H1 (cell line): ENCODE data around the gene KLF16. TPM values are rescaled to one million over a fixed set of nuclear protein-coding genes. Genes with fewer than 3 reads are reported as not detected.

ENCODE experiments used
- CTBP2 ChIP-seq: IDR thresholded peaks from 2 replicates; pipeline ENCODE4 v1.7.0; 2011; ENCODE audit warnings: borderline replicate concordance, mild to moderate bottlenecking, moderate library complexity, mixed read lengths, low read length; ENCODE audit not compliant: insufficient read depth, insufficient read length
- HDAC6 ChIP-seq: IDR thresholded peaks from one replicate; pipeline ENCODE4 v1.7.1; 2012; ENCODE audit warnings: low read depth, mild to moderate bottlenecking, inconsistent platforms, low read length, moderate library complexity
- KDM5A ChIP-seq: fragments of 200-600 bp; IDR thresholded peaks from 2 replicates; pipeline ENCODE4 v1.7.1; 2012; ENCODE audit warnings: mild to moderate bottlenecking, low read length, inconsistent platforms, mixed read lengths
- RFX5 ChIP-seq: IDR thresholded peaks from 2 replicates; pipeline ENCODE4 v1.6.1; 2011; ENCODE audit warnings: low read depth, low read length, improper control_type of control experiment, borderline replicate concordance
- SAP30 ChIP-seq: fragments of 300-600 bp; sonication (generic); IDR thresholded peaks from 2 replicates; pipeline ENCODE4 v1.7.1; 2012; ENCODE audit warnings: low read length, moderate library complexity, mild to moderate bottlenecking, inconsistent platforms; ENCODE audit not compliant: insufficient read depth, insufficient replicate concordance
- SP4 ChIP-seq: IDR thresholded peaks from 2 replicates; pipeline ENCODE4 v1.6.1; 2012; ENCODE audit warnings: low read length, inconsistent platforms
- polyA plus RNA-seq, 7 experiments: library from polyadenylated mRNA; depleted of rRNA in 3 of 7; stranded (reverse) in 5 of 7; unstranded in 2 of 7; fragments of >200 nt in 5 of 7; fragments of 200-250 nt in 2 of 7; gene quantifications; 1 replicate in 5 of 7; 2 replicates in 1 of 7; 4 replicates in 1 of 7; pipeline versions ENCODE4 v1.2.1 to v1.2.3, GENCODE V29; 2011 to 2013; ENCODE audit warnings: missing spikeins in 2 of 7, mixed read lengths in 2 of 7
- total RNA-seq: library from RNA; stranded (reverse); fragmentation: NEBNext Ultra II Directional; extraction: Animal tissue kit (Norgen Biotek cat#: 25700); gene quantifications from 2 replicates; pipeline ENCODE4 v1.2.1, GENCODE V29; 2021
- TF ChIP-seq, protein P1 (sequence below): fragments of 300-600 bp; sonication (generic); IDR thresholded peaks from 2 replicates; pipeline ENCODE4 v1.7.1; 2012; ENCODE audit warnings: low read length, moderate library complexity, mild to moderate bottlenecking, inconsistent platforms; ENCODE audit not compliant: insufficient replicate concordance
- TF ChIP-seq, protein P2 (sequence below): IDR thresholded peaks from 2 replicates; pipeline ENCODE4 v1.6.1; 2011; ENCODE audit warnings: low read length, improper control_type of control experiment
- TF ChIP-seq, protein P3 (sequence below): IDR thresholded peaks from 2 replicates; pipeline ENCODE4 v1.6.1; 2011; ENCODE audit warnings: low read depth, mild to moderate bottlenecking, low read length; ENCODE audit not compliant: insufficient read depth

The KLF16 gene
- total and polyA plus RNA-seq, 2 of the 8 experiments (the other 6 are each of a cell fraction or from before 2014, with no cell fraction given) = 14.3 to 45.9 TPM

DNA sequence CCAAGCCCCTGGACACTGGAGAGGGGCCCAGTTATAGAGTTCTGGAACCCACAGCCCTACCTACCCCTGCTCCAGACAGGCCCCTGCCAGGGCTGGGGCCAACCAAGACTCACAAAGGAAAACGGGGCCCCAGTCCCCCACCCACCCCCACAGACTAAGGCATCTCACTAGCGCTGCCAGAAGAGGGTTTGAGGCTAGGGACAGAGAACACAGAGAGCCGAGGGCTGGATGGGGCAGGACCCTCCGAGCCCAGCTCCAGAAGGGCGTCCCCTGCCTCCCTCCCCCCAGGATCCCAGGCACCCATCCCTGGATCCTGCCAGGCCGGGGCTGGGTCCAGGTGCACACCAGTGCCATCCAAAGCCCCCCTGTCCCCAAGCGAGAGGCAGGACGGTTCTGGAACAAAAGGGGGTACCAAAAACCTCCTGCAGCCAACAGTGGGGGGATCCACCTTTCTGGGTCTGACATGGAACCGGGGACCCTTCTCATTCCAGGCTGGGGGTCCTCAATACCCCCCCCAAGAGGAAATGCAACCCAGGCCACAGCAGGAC is 10.7 kb downstream of the KLF16 start (continued):
- TF ChIP-seq, protein P1, sequence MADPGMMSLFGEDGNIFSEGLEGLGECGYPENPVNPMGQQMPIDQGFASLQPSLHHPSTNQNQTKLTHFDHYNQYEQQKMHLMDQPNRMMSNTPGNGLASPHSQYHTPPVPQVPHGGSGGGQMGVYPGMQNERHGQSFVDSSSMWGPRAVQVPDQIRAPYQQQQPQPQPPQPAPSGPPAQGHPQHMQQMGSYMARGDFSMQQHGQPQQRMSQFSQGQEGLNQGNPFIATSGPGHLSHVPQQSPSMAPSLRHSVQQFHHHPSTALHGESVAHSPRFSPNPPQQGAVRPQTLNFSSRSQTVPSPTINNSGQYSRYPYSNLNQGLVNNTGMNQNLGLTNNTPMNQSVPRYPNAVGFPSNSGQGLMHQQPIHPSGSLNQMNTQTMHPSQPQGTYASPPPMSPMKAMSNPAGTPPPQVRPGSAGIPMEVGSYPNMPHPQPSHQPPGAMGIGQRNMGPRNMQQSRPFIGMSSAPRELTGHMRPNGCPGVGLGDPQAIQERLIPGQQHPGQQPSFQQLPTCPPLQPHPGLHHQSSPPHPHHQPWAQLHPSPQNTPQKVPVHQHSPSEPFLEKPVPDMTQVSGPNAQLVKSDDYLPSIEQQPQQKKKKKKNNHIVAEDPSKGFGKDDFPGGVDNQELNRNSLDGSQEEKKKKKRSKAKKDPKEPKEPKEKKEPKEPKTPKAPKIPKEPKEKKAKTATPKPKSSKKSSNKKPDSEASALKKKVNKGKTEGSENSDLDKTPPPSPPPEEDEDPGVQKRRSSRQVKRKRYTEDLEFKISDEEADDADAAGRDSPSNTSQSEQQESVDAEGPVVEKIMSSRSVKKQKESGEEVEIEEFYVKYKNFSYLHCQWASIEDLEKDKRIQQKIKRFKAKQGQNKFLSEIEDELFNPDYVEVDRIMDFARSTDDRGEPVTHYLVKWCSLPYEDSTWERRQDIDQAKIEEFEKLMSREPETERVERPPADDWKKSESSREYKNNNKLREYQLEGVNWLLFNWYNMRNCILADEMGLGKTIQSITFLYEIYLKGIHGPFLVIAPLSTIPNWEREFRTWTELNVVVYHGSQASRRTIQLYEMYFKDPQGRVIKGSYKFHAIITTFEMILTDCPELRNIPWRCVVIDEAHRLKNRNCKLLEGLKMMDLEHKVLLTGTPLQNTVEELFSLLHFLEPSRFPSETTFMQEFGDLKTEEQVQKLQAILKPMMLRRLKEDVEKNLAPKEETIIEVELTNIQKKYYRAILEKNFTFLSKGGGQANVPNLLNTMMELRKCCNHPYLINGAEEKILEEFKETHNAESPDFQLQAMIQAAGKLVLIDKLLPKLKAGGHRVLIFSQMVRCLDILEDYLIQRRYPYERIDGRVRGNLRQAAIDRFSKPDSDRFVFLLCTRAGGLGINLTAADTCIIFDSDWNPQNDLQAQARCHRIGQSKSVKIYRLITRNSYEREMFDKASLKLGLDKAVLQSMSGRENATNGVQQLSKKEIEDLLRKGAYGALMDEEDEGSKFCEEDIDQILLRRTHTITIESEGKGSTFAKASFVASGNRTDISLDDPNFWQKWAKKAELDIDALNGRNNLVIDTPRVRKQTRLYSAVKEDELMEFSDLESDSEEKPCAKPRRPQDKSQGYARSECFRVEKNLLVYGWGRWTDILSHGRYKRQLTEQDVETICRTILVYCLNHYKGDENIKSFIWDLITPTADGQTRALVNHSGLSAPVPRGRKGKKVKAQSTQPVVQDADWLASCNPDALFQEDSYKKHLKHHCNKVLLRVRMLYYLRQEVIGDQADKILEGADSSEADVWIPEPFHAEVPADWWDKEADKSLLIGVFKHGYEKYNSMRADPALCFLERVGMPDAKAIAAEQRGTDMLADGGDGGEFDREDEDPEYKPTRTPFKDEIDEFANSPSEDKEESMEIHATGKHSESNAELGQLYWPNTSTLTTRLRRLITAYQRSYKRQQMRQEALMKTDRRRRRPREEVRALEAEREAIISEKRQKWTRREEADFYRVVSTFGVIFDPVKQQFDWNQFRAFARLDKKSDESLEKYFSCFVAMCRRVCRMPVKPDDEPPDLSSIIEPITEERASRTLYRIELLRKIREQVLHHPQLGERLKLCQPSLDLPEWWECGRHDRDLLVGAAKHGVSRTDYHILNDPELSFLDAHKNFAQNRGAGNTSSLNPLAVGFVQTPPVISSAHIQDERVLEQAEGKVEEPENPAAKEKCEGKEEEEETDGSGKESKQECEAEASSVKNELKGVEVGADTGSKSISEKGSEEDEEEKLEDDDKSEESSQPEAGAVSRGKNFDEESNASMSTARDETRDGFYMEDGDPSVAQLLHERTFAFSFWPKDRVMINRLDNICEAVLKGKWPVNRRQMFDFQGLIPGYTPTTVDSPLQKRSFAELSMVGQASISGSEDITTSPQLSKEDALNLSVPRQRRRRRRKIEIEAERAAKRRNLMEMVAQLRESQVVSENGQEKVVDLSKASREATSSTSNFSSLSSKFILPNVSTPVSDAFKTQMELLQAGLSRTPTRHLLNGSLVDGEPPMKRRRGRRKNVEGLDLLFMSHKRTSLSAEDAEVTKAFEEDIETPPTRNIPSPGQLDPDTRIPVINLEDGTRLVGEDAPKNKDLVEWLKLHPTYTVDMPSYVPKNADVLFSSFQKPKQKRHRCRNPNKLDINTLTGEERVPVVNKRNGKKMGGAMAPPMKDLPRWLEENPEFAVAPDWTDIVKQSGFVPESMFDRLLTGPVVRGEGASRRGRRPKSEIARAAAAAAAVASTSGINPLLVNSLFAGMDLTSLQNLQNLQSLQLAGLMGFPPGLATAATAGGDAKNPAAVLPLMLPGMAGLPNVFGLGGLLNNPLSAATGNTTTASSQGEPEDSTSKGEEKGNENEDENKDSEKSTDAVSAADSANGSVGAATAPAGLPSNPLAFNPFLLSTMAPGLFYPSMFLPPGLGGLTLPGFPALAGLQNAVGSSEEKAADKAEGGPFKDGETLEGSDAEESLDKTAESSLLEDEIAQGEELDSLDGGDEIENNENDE = no peak
- TF ChIP-seq RFX5 = no peak
- TF ChIP-seq SP4 = no peak
- no peak for TF ChIP-seq SAP30
- no peak for TF ChIP-seq CTBP2
- TF ChIP-seq, protein P2, sequence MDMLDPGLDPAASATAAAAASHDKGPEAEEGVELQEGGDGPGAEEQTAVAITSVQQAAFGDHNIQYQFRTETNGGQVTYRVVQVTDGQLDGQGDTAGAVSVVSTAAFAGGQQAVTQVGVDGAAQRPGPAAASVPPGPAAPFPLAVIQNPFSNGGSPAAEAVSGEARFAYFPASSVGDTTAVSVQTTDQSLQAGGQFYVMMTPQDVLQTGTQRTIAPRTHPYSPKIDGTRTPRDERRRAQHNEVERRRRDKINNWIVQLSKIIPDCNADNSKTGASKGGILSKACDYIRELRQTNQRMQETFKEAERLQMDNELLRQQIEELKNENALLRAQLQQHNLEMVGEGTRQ = no peak
- TF ChIP-seq, protein P3, sequence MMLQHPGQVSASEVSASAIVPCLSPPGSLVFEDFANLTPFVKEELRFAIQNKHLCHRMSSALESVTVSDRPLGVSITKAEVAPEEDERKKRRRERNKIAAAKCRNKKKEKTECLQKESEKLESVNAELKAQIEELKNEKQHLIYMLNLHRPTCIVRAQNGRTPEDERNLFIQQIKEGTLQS = no peak
- TF ChIP-seq KDM5A = no peak
- no peak for TF ChIP-seq HDAC6
